Liver (tissue), 4 donors: ENCODE measurements around the gene LYRM2. TPM values are rescaled to one million over a fixed set of nuclear protein-coding genes. Genes with fewer than 3 reads are reported as not detected.

ENCODE experiments used
- polyA plus RNA-seq, 2 donors: library from polyadenylated mRNA; stranded (reverse) in 1 of 2; unstranded in 1 of 2; fragments of 200-250 nt in 1 of 2; fragments of >200 nt in 1 of 2; fragmentation: Nextera tagmentation in 1 of 2; extraction: Ambion mirVana in 1 of 2; gene quantifications; one replicate each; pipeline versions ENCODE4 v1.2.1 to v1.2.3, GENCODE V29; 2013 to 2015
- total RNA-seq, 2 donors: library from RNA; depleted of rRNA; stranded (reverse); fragments of >200 nt; gene quantifications; one replicate each; pipeline ENCODE4 v1.2.3, GENCODE V29; 2014
- donor health status: healthy.
- donor health status: healthy.
- donor health status: healthy.

Gene LYRM2
- total and polyA plus RNA-seq, 4 donors, result 8.9 to 34.7 (median 12.4) TPM

Other genes starting within 250 kb of the LYRM2 start
- gene RRAGD, start 226.5 kb downstream of the LYRM2 start, total RNA-seq, result 1 to 10 TPM; 4.7 to 6.7 TPM
- gene RRAGD, start 226.5 kb downstream of the LYRM2 start, polyA plus RNA-seq, result 1 to 10 TPM; 4.8 to 6.3 TPM
- gene ANKRD6, start 205.6 kb downstream of the LYRM2 start, total RNA-seq, result 1 to 10 TPM; 4.1 to 9.2 TPM
- gene ANKRD6, start 205.6 kb downstream of the LYRM2 start, polyA plus RNA-seq, result 1 to 10 TPM; 2.9 to 3.5 TPM
- 10 to 100 TPM; 29.6 to 48.9 TPM for gene MDN1, start 181.0 kb upstream of the LYRM2 start, total RNA-seq
- 10 to 100 TPM in 1 of 2 donors, 1 to 10 TPM in 1; 5.4 to 16.0 TPM for gene MDN1, start 181.0 kb upstream of the LYRM2 start, polyA plus RNA-seq
- 10 to 100 TPM in 1 of 2 donors, 1 to 10 TPM in 1; 7.3 to 12.2 TPM for gene CASP8AP2, start 191.1 kb upstream of the LYRM2 start, total RNA-seq
- gene CASP8AP2, start 191.1 kb upstream of the LYRM2 start, polyA plus RNA-seq, result 1 to 10 TPM; 1.9 to 7.0 TPM